Cortex of kidney (tissue), 1 donor: ENCODE data around the gene NBPF14.
"Not testable (repeated sequence)": the region's sequence is repeated elsewhere in the genome, so short reads cannot be mapped to it uniquely, and the experiment has no call there.

Experiments used
- DNase-seq: peaks from one replicate; lab custom pipeline; 2025; lab: John Stamatoyannopoulos, UW

Gene NBPF14, protein sequence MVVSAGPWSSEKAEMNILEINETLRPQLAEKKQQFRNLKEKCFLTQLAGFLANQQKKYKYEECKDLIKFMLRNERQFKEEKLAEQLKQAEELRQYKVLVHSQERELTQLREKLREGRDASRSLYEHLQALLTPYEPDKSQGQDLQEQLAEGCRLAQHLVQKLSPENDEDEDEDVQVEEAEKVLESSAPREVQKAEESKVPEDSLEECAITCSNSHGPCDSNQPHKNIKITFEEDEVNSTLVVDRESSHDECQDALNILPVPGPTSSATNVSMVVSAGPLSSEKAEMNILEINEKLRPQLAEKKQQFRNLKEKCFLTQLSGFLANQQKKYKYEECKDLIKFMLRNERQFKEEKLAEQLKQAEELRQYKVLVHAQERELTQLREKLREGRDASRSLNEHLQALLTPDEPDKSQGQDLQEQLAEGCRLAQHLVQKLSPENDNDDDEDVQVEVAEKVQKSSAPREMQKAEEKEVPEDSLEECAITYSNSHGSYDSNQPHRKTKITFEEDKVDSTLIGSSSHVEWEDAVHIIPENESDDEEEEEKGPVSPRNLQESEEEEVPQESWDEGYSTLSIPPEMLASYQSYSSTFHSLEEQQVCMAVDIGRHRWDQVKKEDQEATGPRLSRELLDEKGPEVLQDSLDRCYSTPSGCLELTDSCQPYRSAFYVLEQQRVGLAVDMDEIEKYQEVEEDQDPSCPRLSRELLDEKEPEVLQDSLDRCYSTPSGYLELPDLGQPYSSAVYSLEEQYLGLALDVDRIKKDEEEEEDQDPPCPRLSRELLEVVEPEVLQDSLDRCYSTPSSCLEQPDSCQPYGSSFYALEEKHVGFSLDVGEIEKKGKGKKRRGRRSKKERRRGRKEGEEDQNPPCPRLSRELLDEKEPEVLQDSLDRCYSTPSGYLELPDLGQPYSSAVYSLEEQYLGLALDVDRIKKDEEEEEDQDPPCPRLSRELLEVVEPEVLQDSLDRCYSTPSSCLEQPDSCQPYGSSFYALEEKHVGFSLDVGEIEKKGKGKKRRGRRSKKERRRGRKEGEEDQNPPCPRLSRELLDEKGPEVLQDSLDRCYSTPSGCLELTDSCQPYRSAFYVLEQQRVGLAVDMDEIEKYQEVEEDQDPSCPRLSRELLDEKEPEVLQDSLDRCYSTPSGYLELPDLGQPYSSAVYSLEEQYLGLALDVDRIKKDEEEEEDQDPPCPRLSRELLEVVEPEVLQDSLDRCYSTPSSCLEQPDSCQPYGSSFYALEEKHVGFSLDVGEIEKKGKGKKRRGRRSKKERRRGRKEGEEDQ (N-terminal part only)

DNA sequence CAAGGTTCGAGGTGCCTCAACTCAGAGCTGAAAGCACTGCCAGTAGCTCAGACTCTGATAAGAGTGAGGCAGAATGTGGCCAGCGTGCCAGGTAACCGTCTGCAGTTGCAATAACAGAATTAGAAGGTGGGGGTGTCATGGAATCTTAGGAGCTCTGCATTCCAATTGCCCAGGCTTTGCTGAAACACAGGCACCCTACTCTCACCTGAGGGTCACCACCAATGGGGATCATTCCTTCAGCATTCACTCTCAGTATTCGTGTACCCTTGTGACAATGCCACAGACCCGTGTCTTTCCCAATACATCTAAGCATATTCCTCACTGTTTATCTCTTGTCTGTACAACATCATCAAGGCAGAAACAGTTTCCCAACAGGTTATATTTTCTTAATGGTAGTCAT lies at the start of gene NBPF14:
TSS of gene NBPF14 (minus strand) at position 101 of the 400 bp plus-strand sequence. CDS start 294 bp downstream, outside the sequence.
- not testable (repeated sequence) for DNase-seq

DNA sequence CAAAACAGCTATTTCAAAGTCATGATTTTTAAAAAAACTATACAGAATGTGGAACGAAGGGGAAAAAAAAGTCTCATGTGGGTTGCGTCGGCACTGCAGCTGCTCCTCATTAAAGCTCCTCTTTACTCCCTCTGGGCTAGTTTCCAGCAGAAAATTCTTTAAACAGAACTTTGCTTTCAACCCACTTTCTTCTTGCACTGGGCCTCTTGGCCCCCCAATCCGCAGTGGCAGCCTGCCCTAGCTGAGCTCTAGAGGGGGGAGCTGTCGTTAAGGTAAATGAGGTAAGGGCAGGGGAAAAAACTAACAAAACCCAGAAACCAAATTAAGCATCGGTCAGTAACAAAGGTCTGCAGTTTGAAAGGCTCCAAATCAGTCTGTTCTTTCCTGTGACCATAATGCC lies 29.6 kb upstream of the NBPF14 start:
- DNase-seq: not testable (repeated sequence)

DNA sequence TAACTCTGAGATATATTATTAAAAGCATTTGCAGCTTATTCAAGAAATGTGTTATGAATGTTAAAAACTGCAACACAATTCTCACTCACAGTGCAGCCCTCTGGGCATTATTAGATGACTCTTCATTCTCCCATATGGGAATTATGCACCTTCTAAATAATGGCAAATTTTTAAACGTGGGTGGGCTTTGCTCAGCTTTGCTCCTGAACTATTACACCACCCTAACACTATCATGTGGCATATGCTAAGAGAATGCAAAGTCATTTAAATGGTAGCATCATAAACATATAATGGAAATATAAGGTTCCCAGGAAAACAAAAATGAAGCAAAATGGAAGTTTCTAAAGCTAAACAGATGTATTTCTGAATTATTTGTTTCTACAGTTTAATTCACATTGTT lies 22.4 kb upstream of the NBPF14 start:
- not testable (repeated sequence) for DNase-seq

DNA sequence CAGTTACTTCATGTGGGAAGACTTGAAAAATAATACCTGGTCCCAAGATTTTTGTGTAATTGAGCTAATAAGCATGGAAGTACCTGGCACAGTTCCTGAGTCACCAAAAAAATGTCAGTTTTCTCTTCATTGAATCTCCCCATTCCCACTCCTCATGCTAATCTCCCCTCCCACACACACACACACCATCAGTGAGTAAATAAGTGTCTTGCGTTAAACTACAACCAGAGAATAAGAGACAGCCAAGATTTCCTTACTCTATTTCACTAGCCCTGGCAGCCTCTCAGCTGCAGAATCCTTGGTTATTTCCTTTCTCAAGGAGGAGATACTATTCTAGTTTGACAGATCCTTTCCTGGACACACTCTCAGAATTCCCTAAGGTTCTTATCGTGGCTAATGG lies 9.5 kb upstream of the NBPF14 start:
- DNase-seq: not testable (repeated sequence)

DNA sequence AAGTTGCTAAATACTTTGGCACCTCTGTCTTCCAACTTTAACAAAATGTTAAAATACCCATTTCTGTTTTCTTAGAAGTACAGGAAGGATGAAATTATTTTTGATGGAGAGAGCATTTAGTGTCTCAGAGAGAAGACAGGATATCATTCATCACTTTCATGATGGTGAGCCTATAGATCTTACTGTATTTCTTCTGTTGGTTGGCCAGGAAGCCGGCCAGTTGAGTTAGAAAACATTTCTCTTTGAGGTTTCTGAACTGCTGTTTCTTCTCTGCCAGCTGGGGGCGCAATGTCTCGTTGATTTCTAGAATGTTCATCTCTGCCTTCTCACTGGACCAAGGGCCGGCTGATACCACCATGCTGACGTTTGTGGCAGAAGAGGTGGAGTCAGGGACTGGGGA lies 451 bp downstream of the NBPF14 start:
- not testable (repeated sequence) for DNase-seq

DNA sequence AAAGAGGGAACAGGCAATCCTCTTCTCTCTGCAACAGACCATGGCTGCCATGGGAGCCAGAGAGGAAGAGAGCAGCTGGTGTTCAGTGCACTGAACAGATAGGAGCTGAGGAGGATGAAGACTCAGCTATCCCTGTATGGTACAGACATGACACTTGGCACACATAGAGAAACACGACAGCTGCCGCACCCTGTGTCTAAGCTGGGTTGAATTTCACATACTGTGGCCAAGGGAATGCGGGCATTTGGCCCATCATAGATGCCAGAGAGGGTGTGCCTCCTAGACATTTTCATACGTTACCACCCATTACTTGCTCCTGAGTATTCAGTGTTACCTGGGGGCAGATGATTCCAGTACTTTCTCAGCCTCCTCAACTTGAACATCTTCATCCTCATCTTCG lies 4.7 kb downstream of the NBPF14 start:
- not testable (repeated sequence) for DNase-seq

DNA sequence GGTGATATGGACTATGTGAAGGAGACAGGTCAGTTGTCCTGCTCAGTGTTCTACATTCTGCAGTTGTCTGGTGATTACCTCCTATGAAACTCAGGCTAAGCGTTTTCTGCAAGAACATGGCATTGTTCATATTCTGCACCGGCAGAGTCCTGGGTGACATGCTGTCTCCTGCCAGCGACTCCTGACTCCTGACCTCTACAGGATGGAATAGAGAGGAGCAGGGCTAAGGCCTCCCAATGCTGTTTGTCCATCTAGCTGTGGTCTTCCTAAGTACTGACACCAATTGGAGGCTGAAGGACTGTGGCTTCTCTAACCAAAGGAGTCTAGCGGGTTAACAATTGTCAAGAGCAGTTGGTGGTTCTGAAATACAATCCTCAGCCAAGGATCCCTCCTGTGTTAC lies 63.7 kb downstream of the NBPF14 start:
- DNase-seq: not testable (repeated sequence)

DNA sequence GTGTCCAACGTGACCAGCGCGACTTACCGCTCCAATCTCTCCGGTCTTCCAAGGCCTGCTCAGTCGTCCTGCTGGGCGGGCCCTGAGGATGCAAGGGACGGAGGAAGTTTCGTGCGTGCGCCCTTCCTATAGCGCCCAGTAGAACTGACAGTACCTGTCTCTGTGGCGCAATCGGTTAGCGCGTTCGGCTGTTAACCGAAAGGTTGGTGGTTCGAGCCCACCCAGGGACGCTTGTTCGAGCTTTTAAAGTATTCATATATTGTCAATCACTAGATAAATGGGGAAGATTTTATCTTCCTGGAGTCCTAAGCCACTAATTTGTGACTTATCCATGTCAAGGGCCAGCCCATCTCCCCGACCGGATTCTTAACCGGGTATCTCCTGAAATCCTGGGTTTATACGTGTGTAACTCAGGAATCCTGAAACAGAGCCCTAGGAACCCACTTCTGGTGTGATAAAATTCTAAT lies 66.7 kb downstream of the NBPF14 start:
- DNase-seq: not testable (repeated sequence)

DNA sequence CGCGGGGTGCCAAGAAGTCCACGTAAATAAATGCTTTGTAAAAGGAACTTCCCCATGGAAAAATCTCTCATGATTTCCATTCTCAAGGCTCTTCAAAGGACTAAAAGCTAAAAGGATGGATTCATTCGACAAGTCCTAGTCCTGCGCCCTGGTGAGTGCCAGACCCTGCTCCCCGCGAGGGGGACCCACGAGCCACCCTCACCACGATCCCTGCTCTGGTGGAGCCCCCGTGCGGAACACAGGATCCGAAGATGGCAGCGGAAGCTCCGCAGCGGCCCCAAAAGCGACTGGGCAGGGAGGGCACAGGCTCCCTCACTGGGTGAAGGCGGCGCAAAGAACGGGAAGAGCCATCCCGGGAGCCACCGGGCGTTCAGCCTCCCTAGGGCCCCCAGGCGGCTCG lies 67.2 kb downstream of the NBPF14 start:
- DNase-seq: not testable (repeated sequence)

DNA sequence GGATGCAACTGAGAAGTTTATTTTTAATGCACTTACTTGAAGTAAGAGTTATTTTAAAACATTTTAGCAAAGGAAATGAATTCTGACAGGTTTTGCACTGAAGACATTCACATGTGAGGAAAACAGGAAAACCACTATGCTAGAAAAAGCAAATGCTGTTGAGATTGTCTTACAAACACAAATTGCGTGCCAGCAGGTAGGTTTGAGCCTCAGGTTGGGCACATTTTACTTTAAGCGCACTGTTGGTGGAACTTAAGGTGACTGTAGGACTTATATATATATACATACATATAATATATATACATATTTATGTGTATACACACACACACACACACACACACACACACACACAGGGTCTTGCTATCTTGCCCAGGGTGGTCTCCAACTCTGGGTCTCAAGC lies 69.2 kb downstream of the NBPF14 start:
- DNase-seq: not testable (repeated sequence)

DNA sequence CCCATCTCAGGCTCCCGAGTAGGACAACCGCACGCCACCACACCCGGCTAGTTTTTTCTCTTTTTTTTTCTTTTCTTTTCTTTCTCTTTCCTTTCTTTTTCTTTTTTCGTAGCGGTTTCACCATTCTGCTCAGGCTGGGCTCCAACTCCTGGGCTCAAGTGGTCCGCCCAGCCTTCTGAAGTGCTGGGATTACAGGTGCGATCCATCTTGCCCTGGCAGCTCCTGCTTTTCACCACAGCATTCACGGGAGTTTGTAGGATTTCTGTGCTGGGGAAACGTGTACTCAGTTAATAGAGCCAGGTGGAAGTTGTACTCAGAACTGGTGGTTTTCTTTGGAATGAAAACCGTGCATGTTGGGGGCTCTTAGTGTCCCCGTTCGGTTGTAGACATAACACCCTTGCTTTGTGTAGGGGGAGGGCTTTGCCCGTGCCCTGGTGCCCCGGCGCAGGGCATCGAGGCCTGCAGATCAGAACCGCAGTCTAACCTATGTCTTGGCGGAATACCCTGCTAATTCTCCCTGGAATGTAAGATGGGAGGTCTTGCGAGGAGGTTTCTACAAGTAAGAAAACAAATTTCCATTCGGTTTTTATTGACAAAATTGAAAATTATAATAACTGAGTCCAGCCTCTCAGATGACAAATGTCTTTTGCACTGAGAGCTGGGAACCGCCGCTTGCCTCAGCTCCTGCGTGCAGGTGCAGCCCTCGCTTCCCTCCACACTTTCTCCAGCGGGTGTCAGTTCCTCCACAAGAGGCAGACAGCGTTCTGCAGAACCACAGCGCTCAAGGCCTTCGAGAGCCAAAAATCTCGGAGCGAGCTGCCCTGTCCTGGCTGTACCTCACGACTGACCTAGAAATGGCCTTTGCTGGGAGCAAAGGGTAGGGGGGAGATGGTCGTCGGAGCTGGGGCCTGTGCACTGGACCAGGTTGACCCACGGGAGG lies 72.3 kb downstream of the NBPF14 start:
- DNase-seq: not testable (repeated sequence)

DNA sequence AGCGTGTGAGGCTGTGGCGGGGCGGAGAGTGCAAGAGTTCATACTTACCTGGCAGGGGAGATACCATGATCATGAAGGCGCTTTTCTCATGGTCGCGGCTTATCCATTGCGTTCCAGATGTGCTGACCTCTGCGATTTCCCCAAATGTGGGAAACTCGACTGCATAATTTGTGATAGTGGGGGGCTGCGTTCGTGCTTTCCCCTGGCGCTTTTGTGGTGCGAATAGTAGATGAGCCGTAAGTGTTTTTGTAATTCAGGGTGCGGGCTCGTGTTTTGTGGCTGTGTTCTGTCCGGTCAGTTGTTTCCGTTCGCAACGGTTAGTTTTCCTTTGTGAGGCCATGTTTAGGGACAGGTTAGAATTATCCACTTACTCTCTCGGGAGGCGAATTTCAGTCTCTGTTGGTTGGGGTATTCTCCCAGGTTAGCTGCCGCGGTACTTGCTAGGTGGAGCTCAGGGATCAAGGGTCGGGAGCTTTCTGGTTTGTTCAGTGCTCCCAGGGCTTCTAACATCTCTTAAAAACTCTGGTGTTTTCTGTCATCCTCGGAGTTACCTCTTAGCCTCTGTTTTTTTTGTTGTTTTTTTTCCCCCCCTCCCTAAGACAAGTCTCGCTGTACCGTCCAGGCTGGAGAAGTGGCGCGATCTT lies 73.1 kb downstream of the NBPF14 start:
- not testable (repeated sequence) for DNase-seq

DNA sequence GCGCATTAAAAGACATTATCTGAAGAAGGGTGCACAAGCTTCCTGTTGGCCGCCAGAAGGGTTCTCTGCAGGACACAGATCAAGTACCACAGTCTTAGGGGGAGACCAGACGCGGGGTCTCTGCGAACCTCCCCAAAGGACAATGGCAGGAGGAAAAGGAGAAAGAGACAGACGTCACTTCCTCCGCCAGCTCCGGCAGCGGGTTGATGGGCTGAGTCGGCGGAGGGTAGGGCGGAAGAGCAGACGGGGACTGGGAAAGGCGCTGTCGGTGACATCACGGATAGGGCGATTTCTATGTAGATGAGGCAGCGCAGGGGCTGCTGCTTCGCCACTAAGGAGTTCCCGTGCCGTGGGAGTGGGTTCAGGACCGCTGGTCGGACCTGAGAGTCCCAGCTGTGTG lies 73.7 kb downstream of the NBPF14 start:
- not testable (repeated sequence) for DNase-seq

DNA sequence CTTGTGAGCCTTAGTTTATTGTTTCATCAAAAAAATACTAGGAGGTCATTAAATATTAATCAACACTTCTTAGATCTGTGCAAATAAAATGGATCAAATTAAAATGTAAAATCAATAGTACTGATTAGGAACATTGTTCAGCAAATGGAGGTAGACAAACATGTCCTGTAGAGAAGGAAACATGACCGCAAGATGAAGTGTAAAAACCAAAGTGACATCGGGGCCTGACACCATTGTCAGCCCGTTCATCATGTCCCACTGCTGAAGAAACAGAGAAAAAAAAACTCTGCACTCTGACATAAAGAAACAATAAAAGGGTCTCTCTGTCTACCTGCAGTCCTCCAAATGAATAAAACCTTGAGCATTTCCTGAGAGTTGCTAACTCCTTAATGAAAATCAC lies 81.5 kb downstream of the NBPF14 start:
- DNase-seq: not testable (repeated sequence)

DNA sequence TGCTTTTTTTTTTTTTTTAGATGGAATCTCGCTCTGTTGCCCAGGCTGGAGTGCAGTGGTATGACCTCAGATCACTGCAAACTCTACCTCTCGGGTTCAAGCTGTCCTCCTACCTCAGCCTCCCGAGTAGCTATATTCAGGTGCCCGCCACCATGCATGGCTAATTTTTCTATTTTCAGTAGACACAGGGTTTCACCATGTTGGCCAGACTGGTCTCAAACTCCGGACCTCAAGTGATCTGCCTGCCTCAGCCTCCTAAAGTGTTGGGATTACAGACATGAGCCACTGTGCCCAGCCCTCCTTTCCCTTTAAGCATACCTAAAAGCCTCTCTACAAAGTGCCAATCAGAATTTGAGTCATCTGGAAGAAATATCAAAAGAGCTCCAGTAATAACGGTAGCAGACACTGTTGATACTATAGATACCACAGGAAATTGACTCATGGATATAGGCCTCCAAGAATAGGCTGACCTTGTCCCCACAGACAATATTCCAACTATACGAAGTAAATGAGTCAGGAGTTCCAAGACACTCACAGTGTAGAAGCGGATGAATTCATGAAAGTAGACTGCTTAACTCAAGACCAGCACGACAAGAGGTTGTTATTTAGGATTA lies 83.1 kb downstream of the NBPF14 start:
- not testable (repeated sequence) for DNase-seq

DNA sequence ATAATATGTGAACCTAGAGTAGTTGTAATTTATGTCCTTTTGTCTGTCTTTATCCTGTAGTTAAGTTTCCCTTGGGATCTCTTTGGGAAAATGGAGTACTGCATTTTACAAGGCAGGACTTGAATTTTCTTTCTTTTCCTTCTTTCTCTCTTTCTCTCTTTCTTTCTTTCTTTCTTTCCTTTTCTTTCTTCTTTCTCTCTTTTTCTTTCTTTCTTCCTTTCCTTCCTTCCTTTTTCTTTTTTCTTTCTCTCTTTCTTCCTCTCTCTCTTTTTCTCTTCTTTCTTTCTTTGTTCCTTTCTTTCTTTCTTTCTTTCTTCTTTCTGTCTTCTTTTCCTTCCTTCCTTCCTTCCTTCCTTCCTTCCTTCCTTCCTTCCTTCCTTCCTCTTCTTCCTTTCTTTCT lies 101.9 kb downstream of the NBPF14 start:
- not testable (repeated sequence) for DNase-seq

DNA sequence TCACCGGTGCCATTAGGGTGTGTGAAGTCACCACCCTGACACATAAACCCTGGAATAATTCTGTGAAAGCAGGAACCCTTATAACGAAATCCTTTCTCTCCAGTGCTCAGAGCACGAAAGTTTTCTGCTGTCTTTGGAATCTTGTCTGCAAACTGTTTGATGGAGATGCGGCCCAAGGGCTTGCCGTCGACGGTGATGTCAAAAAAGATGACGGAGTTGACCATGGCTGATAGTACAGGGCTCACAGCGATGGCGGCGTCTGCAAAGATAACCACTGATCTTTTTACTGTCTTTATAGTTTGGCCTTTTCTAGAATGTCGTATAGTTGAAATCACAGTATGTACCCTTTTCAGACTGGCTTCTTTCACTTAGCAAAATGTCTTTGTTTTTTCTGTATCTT lies 112.8 kb downstream of the NBPF14 start, which contains the start of gene PPIAL4G:
TSS of gene PPIAL4G (minus strand) at position 274 of the 400 bp plus-strand sequence. CDS start at position 224, 50 bp downstream.
- not testable (repeated sequence) for DNase-seq
